Activated T-helper 1 cell treated with anti-CD3 and anti-CD28 coated beads, Interleukin-12 subunit alpha, Interleukin-12 subunit beta, Interleukin-2, Interleukin-4 antibody, amounts not matched to agents 30 ng/mL and 10 ng/mL and 1 ng/mL, durations not matched to agents 14 hours and 24 hours and 36 hours (primary cell): ENCODE data around the gene KIRREL3. TPM values are rescaled to one million over a fixed set of nuclear protein-coding genes. Genes with fewer than 3 reads are reported as not detected.

Experiments
- DNase-seq: peaks from one replicate; pipeline ENCODE4 v3.0.0; 2021; ENCODE audit warnings: low spot score
- H3K27ac Mint-ChIP-seq: one replicate; pipeline ENCODE4 v1.8.0; 2021; ENCODE audit warnings: mild to moderate bottlenecking, mixed read lengths
- H3K27me3 Mint-ChIP-seq: one replicate; pipeline ENCODE4 v1.8.0; 2022; ENCODE audit warnings: mild to moderate bottlenecking, moderate library complexity, mixed read lengths; ENCODE audit not compliant: insufficient read depth
- H3K36me3 Mint-ChIP-seq: one replicate; pipeline ENCODE4 v1.8.0; 2021; ENCODE audit warnings: low read depth, mixed read lengths
- H3K4me1 Mint-ChIP-seq: one replicate; pipeline ENCODE4 v1.8.0; 2021; ENCODE audit warnings: low read depth, mixed read lengths
- H3K4me3 Mint-ChIP-seq: one replicate; pipeline ENCODE4 v1.8.0; 2021; ENCODE audit warnings: mild to moderate bottlenecking, moderate library complexity, mixed read lengths
- H3K9me3 Mint-ChIP-seq: one replicate; pipeline ENCODE4 v1.8.0; 2021; ENCODE audit warnings: mixed read lengths
- intact Hi-C: fragments of 100-400 bp; cut with micrococcal nuclease; formaldehyde crosslinking; loops from one replicate; pipeline ENCODE4 v1.15.1; 2024
- total RNA-seq: library from RNA; stranded (reverse); gene quantifications from 2 replicates; pipeline ENCODE4 v1.2.3, GENCODE V29; 2022

Gene KIRREL3
- total RNA-seq, 1 donor from 2014 or later = not detected

DNA sequence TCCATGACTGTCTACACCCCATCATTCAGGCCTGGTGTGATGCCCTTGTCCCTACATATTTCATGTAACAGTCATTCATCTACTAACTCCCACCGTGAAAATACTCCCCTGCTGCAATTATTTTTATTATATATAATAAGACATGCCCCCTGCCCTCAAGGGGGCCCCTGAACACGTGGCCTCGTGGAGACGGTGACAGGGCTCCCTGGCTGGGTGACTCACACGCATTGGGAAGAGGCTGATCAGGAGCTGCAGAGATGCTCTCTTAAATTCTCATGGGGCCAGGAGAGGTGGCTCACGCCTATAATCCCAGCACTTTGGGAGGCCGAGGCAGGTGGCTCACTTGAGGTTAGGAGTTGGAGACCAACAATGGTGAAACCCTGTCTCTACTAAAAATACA is 556.5 kb downstream of the KIRREL3 start:
- no peak overlapping the region for H3K4me3 Mint-ChIP-seq
- H3K36me3 Mint-ChIP-seq = no peaks in the 10 kb centered on the region
- no peaks in the 10 kb centered on the region for H3K4me1 Mint-ChIP-seq
- no peaks in the 10 kb centered on the region for H3K9me3 Mint-ChIP-seq
- no peak overlapping the region for H3K27ac Mint-ChIP-seq
- H3K27me3 Mint-ChIP-seq = peaks cover 9% of the 10 kb centered on the region
- no peak for DNase-seq
- intact Hi-C loops = loop anchor here (5.0 to 10.0 kb wide), 2 partner anchors 271 to 1713 kb away; no protein-coding TSS in a partner anchor

DNA sequence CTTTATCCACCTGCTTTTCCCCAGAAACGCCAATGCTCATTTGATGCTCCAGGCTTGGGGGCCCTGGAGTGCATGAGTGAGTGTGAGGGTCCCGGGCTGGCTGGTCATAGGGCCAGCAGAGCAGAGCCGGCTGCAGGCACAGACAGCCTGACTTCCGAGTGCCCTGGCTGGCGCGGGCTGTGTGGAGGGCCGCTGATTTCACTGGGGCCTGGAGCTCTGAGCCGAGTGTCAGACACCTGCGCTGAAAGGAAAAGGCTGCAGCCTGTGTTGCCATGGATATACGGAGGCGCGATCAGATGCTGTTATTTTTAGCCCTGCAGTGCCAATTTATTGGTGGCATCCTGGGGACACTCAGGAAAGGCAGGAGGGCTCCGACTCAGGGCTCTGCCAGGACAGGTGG is 557.5 kb downstream of the KIRREL3 start:
- Mint-ChIP-seq H3K27me3 (peaks cover 9% of the 10 kb centered on the region), H3K4me1 (no peaks in the 10 kb centered on the region), H3K4me3 (no peak overlapping the region), H3K27ac (no peak overlapping the region), H3K36me3 (no peaks in the 10 kb centered on the region), H3K9me3 (no peaks in the 10 kb centered on the region)
- DNase-seq = no peak
- intact Hi-C loops = loop anchor here (5.0 to 10.0 kb wide), 2 partner anchors 272 to 1714 kb away; no protein-coding TSS in a partner anchor

DNA sequence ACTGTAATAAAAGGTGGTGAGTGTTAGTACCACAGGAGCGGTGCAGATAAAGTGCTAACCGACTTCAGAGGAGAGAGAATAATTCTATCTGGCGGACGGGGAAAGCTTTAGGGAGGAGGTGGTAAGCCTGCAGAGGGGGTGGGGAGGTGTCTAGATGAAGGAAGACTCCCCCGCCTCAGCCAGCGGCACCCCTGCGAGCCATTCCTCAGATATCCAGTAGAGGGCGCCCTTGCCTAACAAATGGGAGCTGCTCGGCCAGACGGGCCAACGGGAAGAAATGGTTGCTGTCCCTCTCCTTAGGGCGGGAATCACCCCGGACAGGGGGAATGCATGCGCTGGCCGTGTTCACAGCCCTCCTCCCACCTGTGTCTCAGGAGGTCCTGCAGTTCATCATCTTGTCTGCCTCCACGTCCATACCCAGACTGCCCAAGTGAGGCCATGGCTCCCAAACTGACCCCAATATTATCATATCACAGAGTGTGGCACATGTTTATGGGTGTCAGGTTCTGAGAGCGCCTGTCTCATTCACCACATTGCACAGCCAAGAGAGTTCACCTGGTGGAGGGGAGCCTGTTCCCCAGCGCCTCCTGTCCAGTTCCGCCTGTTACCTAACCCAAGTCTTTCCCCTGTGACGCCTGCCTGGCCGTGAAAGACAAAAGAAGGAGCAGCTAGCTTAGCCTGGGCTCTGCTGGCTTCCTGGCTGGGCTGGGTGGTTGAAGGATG is 559.6 kb downstream of the KIRREL3 start:
- peaks cover 9% of the 10 kb centered on the region for H3K27me3 Mint-ChIP-seq
- H3K9me3 Mint-ChIP-seq = no peaks in the 10 kb centered on the region
- DNase-seq = peak; percentile 65
- H3K27ac Mint-ChIP-seq = no peak overlapping the region
- no peaks in the 10 kb centered on the region for H3K36me3 Mint-ChIP-seq
- H3K4me3 Mint-ChIP-seq = no peak overlapping the region
- intact Hi-C loops = loop anchor here (1.0 to 10.0 kb wide), 6 partner anchors 39 to 1716 kb away; no protein-coding TSS in a partner anchor
- H3K4me1 Mint-ChIP-seq = no peaks in the 10 kb centered on the region

DNA sequence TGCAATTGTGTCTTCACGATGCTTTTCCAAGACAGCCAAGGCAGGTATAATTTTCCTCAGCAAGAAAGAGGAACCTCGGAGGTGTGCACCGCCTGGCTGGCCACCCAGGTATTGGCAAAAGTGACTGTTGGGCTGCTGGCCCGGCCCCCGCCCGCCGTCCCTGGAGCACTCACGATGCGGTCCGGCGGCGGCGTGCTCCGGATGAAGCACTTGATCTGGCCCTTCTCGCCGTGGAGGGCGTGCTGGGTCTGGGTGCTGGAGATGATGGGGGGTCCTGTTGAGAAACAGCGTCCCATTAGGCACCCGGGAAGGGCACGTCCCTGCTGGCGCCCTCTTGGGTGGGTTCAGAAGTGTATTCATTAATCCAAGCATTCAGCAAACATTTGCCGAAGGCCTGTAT is 560.3 kb downstream of the KIRREL3 start:
- intact Hi-C loops = loop anchor here (1.0 to 10.0 kb wide), 5 partner anchors 130 to 1717 kb away; no protein-coding TSS in a partner anchor

DNA sequence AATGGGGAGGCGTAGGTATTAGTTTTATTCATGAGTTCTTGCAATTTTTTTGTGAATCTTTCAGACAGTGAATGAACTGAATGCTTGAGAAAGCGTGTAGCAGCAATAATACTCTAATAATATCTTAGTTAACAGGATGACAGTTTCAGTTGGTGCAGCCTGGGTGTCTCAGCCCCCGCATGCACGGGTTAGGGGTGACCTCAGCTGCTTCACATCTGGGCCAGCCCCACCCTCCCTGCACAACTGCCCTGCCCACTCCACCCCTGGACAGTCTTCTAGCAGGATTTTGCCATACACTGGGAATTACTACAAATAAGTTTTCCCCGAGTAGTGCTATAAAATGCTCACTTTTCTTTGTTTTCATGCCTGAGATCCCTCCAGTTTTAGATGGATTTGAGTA is 561.9 kb downstream of the KIRREL3 start:
- Mint-ChIP-seq H3K27me3 (peaks cover 7% of the 10 kb centered on the region), H3K9me3 (no peaks in the 10 kb centered on the region), H3K36me3 (no peaks in the 10 kb centered on the region), H3K4me3 (no peak overlapping the region), H3K4me1 (no peaks in the 10 kb centered on the region), H3K27ac (no peak overlapping the region)
- no peak for DNase-seq
- intact Hi-C loops = no loop called here

More for the DNA sequence above, 560.3 kb downstream of the KIRREL3 start:
- Mint-ChIP-seq H3K27me3 (peaks cover 7% of the 10 kb centered on the region), H3K9me3 (no peaks in the 10 kb centered on the region), H3K4me1 (no peaks in the 10 kb centered on the region), H3K36me3 (no peaks in the 10 kb centered on the region), H3K27ac (no peak overlapping the region), H3K4me3 (no peak overlapping the region)
- DNase-seq = no peak

DNA sequence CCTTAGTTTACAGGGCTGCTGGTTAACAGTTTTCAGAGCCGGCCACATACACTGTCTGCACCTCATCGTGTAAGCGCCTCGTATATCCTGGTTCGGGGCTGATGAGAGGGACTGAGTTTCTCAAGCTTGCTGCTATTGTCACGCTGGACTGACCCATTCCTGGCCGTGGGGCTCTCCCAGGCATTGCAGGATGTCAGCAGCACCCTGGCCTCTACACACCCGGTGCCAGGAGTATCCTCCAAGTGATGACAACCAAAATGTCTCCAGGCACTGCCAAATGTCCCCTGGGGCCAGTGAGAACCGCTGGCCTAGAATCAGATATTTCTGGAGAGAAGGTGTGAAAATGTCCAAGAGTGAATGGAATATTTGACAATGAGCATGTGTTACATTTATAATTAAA is 562.3 kb downstream of the KIRREL3 start:
- H3K9me3 Mint-ChIP-seq = no peaks in the 10 kb centered on the region

DNA sequence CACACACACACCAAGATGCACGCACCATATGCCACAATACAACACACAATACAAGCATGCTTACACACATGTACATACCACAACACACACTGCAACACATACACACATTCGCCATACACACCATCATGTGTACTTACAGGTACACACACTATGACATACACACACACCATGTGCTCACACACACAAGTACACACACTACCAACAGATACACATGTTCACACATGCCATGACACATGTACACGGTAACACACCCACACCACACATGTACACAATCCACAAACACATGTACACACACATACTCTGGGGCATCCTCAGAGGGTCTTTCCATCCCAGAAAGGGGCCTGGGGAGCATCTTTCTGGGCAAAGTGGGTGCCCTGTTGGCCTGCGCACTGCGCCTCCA is 562.8 kb downstream of the KIRREL3 start:
- H3K36me3 Mint-ChIP-seq = no peaks in the 10 kb centered on the region
- no peak for DNase-seq
- H3K27me3 Mint-ChIP-seq = peaks cover 7% of the 10 kb centered on the region
- no peak overlapping the region for H3K27ac Mint-ChIP-seq
- H3K9me3 Mint-ChIP-seq = no peaks in the 10 kb centered on the region
- intact Hi-C loops = no loop called here
- H3K4me3 Mint-ChIP-seq = no peak overlapping the region
- no peaks in the 10 kb centered on the region for H3K4me1 Mint-ChIP-seq

More for the DNA sequence above, 562.3 kb downstream of the KIRREL3 start:
- intact Hi-C loops = no loop called here
- H3K36me3 Mint-ChIP-seq = no peaks in the 10 kb centered on the region
- H3K27me3 Mint-ChIP-seq = peaks cover 7% of the 10 kb centered on the region
- H3K27ac Mint-ChIP-seq = no peak overlapping the region
- DNase-seq = no peak
- no peak overlapping the region for H3K4me3 Mint-ChIP-seq
- H3K4me1 Mint-ChIP-seq = no peaks in the 10 kb centered on the region

DNA sequence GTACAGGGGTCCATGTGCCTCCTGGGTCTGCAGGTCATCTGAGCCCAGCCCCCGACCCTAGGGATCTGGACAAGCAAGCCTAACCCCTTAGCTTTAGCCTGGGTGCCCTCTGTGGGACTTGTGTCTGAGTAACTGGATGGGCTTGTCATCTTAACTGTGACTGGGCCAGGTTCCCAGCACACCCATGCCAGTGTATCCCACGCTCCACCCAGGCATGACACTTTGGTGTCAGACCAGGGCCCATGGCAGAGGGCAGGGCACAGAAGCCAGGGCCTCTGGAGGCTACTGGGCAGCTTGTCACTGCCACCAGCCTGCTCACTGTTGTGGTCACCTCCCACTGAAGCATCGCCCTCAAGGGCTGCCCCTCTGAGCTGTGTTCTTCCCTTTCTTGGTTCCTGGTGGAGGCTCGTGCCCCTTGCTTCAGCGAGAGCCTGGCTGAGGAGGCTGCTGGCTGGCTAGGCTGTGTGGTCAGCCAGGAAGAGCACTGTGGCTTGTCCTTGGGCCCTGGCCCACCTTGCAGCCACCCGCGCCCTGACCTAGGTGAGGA is 564.3 kb downstream of the KIRREL3 start:
- Mint-ChIP-seq H3K27me3 (peaks cover 6% of the 10 kb centered on the region), H3K4me1 (no peaks in the 10 kb centered on the region), H3K9me3 (no peaks in the 10 kb centered on the region), H3K27ac (no peak overlapping the region), H3K4me3 (no peak overlapping the region), H3K36me3 (no peaks in the 10 kb centered on the region)
- intact Hi-C loops = no loop called here
- DNase-seq = no peak

DNA sequence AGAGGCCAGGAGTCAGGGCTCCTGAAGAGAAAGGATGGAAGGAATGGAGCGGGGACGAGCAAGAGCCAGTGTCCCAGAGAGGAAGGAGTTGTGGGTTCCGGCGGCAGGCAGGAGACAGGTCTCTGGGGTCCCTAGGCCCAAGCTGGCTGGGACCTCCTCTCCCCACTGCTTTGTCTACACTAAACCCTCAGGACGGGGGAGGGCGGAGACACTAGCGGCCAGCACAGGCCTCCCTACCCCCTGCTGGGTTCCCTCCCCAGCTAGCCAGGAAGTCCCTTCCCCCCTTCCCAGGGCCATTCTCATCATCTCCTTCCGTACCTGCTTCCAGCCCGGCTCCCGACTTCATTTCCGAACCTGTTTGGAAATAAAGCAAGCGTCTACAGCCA is 565.6 kb downstream of the KIRREL3 start:
- no peak for DNase-seq
- no peaks in the 10 kb centered on the region for H3K36me3 Mint-ChIP-seq
- intact Hi-C loops = no loop called here
- no peaks in the 10 kb centered on the region for H3K9me3 Mint-ChIP-seq
- no peaks in the 10 kb centered on the region for H3K4me1 Mint-ChIP-seq
- no peak overlapping the region for H3K27ac Mint-ChIP-seq
- no peaks in the 10 kb centered on the region for H3K27me3 Mint-ChIP-seq
- no peak overlapping the region for H3K4me3 Mint-ChIP-seq

DNA sequence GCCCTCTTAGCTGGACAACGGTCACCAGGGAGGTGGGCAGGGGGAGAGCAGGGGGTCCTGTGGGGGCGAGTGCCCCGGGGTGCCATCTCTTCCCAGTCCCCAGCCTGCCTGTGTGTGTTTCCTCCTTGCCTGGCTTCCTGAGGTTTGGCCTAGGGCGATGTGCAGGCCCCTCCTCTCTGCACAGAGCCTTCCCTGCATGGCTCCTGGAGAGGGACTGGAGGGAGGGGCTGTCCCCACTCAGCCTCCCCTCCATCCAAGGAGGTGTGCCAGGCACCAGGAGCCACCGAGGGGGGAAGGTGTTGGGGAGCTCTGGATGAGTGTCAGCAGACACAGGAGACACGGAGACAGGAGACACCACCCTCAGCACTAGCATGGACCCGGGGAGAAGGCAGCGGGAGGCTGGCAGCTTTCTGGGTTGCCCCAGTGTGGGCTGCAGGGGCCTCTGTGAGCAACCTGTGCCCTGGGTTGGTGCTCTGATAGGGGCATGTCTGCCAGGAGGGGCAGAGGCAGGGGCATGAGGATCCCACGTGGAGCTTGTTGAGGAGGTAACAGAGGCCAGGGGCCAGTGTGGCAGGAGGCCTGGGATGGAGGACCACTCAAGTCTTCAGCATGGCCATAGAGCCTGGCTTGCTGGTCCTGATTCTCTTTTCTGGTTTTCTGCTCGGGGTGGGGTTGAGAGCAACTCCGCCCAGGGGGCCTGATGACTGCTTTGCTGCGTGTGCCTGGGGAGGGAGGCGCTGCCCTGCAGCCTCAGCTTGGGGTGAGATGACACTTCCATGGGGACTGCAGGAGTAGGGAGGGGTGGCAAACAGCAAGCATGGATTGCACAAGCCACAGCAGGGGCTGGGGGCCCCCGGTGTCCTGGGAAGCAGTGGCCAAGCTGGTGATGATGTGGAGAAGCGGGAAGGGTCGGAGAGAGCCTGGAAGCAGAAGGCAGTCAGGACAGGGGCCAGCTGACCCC is 566.3 kb downstream of the KIRREL3 start:
- no peak overlapping the region for H3K4me3 Mint-ChIP-seq

DNA sequence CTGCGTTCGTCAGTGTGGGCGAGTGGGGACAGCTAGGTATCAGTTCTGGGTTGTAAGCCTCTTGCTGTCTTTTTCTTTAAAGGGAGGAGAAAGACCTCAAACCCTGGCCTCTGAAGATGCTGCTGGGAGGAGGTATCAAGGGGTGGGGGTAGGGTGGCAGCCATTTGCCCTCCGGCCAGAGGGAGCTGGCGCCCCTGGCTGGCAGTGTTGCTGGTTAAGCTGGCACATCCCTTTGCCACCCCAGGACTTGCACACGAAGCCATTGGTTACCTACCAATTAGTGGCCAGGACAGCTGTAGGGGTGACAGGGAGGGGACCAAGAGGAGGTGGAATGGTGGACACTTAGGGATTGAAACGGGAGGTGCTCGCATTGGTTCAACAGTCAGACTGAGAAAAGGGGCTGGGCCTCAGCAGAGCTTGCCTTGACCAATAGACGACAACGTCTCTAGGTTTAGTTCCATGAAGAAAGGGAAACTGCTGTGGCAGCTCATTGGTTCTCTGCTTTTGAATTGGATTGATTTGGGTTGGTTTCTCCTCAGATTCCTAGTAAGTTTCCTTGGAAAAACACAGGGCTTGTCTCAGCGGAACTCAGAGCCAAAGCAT is 567.2 kb downstream of the KIRREL3 start:
- H3K27me3 Mint-ChIP-seq = no peaks in the 10 kb centered on the region
- no peaks in the 10 kb centered on the region for H3K4me1 Mint-ChIP-seq

More for the DNA sequence above, 566.3 kb downstream of the KIRREL3 start:
- Mint-ChIP-seq H3K36me3 (no peaks in the 10 kb centered on the region), H3K27me3 (no peaks in the 10 kb centered on the region), H3K4me1 (no peaks in the 10 kb centered on the region), H3K9me3 (no peaks in the 10 kb centered on the region), H3K27ac (no peak overlapping the region)
- intact Hi-C loops = no loop called here
- no peak for DNase-seq

DNA sequence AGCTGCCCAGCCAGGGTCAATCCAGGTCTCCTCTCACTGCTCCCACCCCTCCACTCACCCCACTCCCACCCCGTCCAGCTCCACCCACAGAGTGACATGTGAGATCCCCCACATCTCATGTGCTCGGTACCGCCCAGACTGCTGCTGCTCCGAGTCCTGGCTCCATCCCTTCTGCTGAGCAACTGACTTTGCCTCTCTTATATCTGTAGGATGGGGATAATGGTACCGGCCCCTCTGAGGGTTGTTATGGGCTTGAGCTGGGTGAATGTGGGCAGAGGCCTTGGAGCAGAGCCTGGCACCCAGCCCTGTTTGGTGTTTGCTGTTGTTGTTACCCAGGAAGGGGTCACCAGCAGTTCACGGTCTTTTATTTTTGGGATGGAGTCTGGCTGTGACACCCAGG is 568.0 kb downstream of the KIRREL3 start:
- Mint-ChIP-seq H3K27me3 (no peaks in the 10 kb centered on the region), H3K4me1 (no peaks in the 10 kb centered on the region), H3K9me3 (no peaks in the 10 kb centered on the region), H3K4me3 (no peak overlapping the region), H3K27ac (no peak overlapping the region), H3K36me3 (no peaks in the 10 kb centered on the region)
- intact Hi-C loops = no loop called here
- no peak for DNase-seq

More for the DNA sequence above, 567.2 kb downstream of the KIRREL3 start:
- Mint-ChIP-seq H3K4me3 (no peak overlapping the region), H3K9me3 (no peaks in the 10 kb centered on the region), H3K36me3 (no peaks in the 10 kb centered on the region), H3K27ac (no peak overlapping the region)
- intact Hi-C loops = no loop called here
- DNase-seq = no peak
